ACHN (cell line): ENCODE data around the gene PMEPA1.

Source experiments
- DNase-seq: peaks from one replicate; pipeline ENCODE4 v3.0.0-alpha.2; 2015
- in situ Hi-C: cut with HindIII; loops from 2 replicates; pipeline ENCODE4 v1.10.0; 2017; ENCODE audit warnings: low sequenced_read_pairs, low pct_ligation_motif_present, low pct_unique_long_range_greater_than_20kb

Gene PMEPA1

GRCh38 chr20:57670288-57671071 is 39.3 kb downstream of the PMEPA1 start:
- DNase-seq: no peak
- in situ Hi-C loops: no loop called here

GRCh38 chr20:57669632-57670031 is 40.2 kb downstream of the PMEPA1 start:
- in situ Hi-C loops: no loop called here

GRCh38 chr20:57667924-57668782 is 41.7 kb downstream of the PMEPA1 start:
- no peak for DNase-seq

More at GRCh38 chr20:57669632-57670031, 40.2 kb downstream of the PMEPA1 start:
- no peak for DNase-seq

GRCh38 chr20:57667388-57667787 is 42.4 kb downstream of the PMEPA1 start:
- in situ Hi-C loops: no loop called here
- DNase-seq: no peak

More at GRCh38 chr20:57667924-57668782, 41.7 kb downstream of the PMEPA1 start:
- in situ Hi-C loops: no loop called here

- DNase-seq: no peak
- in situ Hi-C loops: no loop called here
Measured at GRCh38 chr20:57666834-57667157, 43.0 kb downstream of the PMEPA1 start.

GRCh38 chr20:57666106-57666833 is 43.5 kb downstream of the PMEPA1 start:
- no peak for DNase-seq
- in situ Hi-C loops: no loop called here

GRCh38 chr20:57665589-57665971 is 44.2 kb downstream of the PMEPA1 start:
- DNase-seq: no peak
- in situ Hi-C loops: no loop called here

- in situ Hi-C loops: no loop called here
- DNase-seq: no peak
Measured at GRCh38 chr20:57664924-57665588, 44.8 kb downstream of the PMEPA1 start.

GRCh38 chr20:57664476-57664875 is 45.3 kb downstream of the PMEPA1 start:
- in situ Hi-C loops: no loop called here
- no peak for DNase-seq

- DNase-seq: no peak
- in situ Hi-C loops: no loop called here
Measured at GRCh38 chr20:57663681-57664451, 45.9 kb downstream of the PMEPA1 start.

GRCh38 chr20:57663241-57663640 is 46.6 kb downstream of the PMEPA1 start:
- in situ Hi-C loops: no loop called here
- no peak for DNase-seq

GRCh38 chr20:57662456-57663240 is 47.2 kb downstream of the PMEPA1 start:
- in situ Hi-C loops: no loop called here

GRCh38 chr20:57661746-57662455 is 47.9 kb downstream of the PMEPA1 start:
- in situ Hi-C loops: no loop called here
- DNase-seq: no peak

More at GRCh38 chr20:57662456-57663240, 47.2 kb downstream of the PMEPA1 start:
- no peak for DNase-seq

- no peak for DNase-seq
- in situ Hi-C loops: no loop called here
Measured at GRCh38 chr20:57660922-57661745, 48.7 kb downstream of the PMEPA1 start.

- DNase-seq: no peak
- in situ Hi-C loops: no loop called here
Measured at GRCh38 chr20:57660181-57660921, 49.5 kb downstream of the PMEPA1 start.
